Frontal cortex (tissue), 4 donors: ENCODE results near the gene ATF1. TPM values are rescaled to one million over a fixed set of nuclear protein-coding genes. Genes with fewer than 3 reads are reported as not detected.
A peak's percentile ranks its signal among the peaks of the same experiment; 100 is the strongest.
"Not testable (repeated sequence)": the region's sequence is repeated elsewhere in the genome, so short reads cannot be mapped to it uniquely, and the experiment has no call there.

Source experiments
- DNase-seq, 2 donors: peaks; one replicate each; pipeline ENCODE4 v3.0.0; 2012; ENCODE audit warnings: low spot score in 2 of 2
- FAIRE-seq: peaks from 2 replicates; lab custom pipeline; 2012; peaks lifted over from hg19 to GRCh38; lab: Jason Lieb, UNC
- total RNA-seq: library from RNA; depleted of rRNA; stranded (reverse); fragments of >200 nt; gene quantifications from one replicate; pipeline ENCODE4 v1.2.3, GENCODE V29; 2014
- donor health status: control.
- donor health status: control.
- donor health status: control.

ATF1 gene
- total RNA-seq, 1 donor from 2014 or later: 26.5 TPM

DNA sequence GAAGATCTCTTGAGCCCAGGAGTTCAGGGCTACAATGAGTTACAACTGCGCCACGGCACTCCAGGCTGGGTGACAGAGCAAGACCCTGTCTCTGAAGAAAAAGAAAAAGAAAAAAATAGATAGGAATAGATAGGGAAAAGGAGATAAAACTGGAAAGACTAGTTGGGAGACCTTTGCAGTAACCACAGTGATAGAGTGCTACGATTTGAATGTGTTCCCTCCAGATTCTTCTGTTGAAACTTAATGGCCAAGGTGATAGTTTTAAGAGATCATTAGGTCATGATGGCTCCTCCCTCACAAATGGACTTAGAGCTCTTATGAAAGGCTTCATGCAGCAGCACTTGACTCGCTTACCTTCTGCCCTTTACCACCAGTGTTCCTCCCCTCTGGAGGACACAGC is 13.5 kb upstream of the ATF1 start:
- DNase-seq (no peak), FAIRE-seq (no peak)

DNA sequence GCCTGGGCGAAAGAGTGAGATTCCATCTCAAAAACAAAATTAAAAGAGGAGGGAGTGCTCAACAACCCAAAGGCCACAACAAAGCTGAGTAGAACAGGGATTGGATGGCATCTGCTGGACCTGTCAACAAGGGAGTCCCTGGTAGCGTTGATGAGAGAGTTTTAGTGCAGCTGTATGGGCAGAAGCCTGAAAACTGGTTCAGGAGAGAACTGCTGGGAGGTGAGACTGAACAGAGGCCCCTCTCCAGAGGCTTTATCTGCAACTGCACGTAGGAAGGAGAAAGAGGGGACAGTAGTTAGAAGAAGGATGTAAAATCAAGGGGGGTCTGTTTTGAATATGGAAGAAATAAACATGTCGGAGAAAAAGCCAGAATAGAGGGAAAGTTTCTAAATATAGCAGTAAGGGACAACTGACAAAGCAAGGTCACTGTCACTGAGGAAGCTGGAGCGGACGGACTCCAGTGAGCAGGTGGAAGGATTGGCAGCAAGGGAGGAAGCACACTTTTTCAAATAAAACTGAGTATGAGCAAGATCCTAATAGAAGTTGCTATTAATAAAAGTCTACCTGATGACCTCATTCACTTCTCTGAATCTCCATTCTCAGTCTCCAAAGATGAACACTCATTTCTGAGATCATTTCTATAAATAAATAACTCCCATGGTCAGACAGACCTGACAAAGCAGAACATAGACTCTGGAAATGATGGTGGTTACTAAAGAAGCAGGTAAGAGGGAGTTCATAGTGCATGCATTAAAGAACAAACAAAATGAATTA is 11.8 kb upstream of the ATF1 start:
- FAIRE-seq (no peak), DNase-seq (peak in 1 of 2 donors; percentile 32)

DNA sequence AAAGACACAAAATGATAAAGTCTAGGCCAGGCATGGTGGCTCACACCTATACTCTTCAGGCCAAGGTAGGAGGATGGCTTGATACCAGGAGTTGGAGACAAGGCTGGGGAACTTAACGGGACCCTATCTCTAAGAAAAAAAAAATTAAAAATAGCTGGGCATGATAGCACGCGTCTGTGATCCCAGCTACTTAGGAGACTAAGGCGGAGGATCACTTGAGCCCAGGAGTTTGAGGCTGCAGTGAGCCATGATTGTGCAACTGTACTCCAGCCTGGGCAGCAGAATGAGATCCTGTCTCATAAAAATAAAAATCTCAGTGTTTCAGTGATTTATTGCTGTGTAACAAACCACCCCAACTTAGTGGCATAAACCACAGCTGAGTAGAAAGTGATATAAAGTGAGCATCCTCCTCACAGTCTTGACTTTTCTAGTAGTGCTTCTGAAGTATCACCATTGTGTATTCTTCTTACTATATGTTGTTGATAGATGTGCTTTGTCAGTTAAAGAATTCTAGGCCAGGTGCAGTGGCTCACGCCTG is 10.6 kb upstream of the ATF1 start:
- DNase-seq (no peak), FAIRE-seq (no peak)

DNA sequence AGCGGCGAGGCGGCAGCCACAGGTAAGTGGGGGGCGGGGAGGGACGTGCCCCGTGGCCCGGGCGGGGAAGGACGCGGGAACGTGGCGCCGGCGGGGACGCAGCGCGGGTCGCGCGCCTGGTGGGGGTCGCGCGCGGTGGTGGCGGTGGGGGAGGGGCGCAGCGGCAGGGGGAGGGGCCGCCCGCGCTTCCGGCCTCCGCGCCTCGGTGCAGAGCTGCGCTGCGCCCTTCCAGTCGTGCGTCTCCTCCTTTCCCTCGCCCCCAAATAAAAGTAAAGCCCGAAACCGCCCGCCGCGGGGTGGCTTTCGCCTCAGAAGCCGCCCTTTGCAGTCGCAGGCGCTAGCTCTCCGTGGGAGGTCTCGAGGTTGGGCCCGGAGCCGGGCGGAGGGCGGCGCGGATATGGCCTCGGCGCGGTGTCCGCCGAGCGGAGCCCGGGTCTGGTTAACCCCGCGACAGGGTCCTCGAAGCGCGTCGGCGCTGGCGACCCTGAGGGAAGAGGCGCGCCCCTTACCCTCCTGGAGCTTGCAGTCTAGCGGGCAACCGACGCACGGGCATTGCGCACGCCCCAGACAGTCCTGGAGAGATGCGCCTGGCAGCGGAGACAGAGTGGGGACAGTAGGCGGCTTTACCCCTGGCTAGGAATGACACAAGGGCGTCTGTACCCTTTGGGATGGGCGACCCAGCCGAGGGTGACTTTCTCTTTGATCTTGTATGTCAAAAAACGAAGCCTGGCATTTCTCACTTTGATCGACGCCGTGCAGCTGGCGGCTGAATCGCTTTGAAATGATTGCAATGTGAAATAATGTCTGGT is 589 bp downstream of the ATF1 start:
- FAIRE-seq (no peak), DNase-seq (peak; percentile 73 to 82)

DNA sequence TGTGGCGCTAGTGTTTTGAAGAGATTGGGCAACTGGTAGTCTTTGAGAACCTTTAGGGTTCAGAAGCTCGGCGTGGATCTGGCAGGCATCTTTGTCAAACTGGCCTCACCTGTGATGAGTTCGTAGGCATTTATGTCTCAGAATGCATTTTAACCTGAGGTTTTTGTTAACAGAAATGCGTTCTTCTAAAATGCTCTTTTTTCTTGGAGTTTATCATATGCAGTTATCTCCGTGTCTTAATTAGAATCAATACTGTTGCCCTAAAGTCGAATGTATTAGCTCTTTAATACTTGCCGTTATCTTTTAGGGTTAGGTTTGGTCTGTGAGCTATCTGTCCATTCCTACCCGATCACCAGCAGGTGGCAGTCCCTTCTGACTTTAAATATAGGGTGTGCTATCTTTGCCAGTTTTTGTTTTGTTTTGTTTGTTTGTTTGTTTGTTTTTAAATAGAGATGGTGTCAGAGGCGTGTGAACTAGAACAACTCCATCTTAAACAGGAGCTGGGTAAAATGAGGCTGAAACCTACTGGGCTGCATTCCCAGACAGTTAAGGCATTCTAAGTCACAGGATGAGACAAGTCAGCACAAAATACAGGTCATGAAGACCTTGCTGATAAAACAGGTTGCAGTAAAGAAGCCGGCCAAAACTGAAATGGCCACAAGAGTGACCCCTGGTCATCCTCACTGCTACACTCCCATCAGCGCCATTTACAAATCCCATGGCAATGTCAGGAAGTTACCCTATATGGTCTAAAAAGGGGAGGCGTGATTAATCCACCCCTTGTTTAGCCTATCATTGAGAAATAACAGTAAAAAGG is 1.4 kb downstream of the ATF1 start:
- FAIRE-seq: no peak
- peak; percentile 47 to 57 for DNase-seq

DNA sequence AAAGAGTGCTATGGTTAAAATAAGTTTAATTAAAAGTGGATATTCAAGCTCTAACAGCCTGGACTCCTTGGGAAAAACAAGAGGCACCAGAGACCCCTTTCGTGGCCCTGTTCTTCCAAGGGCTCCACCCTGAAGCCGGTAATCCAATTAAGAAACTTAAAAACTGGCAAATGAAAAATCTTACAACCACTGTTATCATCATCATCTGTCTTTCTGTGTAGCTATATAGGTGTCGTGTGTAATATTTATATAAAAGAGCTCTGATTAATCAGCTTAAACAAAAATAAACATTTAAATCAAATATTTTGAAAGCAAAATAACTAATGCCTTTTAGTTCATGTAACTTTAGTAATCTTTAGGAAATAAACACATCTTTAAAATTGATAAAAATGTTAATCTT is 4.5 kb downstream of the ATF1 start:
- DNase-seq (no peak), FAIRE-seq (no peak)

DNA sequence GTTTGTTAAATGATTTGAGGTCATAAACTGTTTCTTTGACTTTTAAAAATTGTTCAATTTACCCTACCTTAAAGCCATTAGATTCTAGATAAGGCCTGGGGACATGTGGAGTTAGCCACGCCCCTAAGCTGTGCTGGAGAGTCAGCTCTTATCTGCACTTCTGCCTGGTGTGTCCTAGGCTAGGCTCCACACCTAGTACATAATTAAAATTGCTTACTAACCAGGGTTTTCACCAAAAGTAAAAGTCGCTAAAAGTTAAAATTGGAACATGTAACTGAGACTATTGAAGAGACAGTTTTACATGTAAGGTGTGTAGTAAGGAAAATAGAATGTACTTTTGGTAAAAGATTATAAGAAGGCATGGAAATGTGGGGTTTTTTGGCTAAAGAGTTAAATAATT is 4.9 kb downstream of the ATF1 start:
- FAIRE-seq, DNase-seq: not testable (repeated sequence)

DNA sequence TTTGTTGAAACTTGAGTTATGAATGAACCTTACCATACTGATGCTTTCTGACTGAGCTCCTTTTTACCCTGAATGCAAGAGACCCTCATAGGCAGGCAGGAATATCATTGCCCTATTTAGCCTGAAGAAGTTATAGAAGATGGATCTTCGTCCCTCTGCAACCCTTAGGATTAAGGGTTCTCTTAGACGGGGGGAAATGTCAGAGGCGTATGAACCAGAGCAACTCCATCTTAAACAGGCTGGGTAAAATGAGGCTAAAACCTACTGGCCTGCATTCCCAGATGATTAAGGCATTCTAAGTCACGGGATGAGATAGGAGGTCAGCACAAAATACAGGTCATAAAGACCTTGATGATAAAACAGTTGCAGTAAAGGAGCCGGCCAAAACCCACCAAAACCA is 7.5 kb downstream of the ATF1 start:
- DNase-seq (no peak), FAIRE-seq (no peak)

DNA sequence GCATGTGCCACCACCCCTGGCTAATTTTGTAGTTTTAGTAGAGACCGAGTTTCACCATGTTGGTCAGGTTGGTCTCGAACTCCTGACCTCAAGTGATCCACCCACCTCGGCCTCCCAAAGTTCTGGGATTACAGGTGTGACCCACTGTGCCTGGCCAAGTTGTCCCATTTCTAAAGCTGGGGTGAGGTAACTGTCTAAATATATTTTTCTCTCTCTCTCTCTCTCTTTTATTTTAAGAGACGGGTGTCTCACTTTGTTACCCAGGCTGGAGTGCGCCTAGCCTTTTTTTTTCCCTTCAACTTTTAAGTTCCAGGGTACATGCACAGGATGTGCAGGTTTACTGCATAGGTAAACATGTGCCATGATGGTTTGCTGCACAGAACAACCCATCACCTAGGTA is 8.6 kb downstream of the ATF1 start:
- FAIRE-seq: no peak

DNA sequence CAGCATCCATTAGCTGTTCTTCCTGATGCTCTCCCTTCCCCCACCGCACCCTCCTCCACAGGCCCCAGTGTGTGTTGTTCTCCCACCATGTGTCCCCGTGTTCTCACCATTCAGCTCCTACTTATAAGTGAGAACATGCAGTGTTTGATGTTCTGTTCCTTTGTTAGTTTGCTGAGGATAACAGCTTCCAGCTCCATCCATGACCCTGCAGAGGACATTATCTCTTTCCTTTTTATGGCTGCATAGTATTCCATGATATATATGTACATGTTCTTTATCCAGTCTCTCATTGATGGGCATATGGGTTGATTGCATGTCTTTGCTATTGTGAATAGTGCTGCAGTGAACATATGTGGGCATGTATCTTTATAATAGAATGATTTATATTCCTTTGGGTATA is 9.0 kb downstream of the ATF1 start:
- FAIRE-seq (no peak), DNase-seq (no peak)

More for the DNA sequence above, 8.6 kb downstream of the ATF1 start:
- DNase-seq: no peak

DNA sequence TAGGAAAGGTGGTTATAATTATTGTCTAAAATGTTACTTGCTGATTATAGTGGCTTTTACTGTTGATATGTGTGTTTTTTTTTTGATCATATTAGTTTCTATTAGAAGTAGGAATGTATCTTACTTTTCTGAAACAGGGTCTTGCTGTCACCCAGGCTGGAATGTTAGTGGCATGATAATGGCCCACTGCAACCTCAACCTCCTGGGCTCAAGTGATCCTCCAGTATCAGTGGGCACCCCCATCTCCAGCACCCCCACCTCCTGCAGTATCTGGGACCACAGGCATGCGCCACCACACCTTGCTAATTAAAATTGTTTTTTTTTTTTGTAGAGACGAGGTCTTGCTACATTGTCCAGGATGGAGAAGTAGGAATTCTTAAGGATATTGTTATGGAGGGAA is 11.3 kb downstream of the ATF1 start:
- no peak for FAIRE-seq
- no peak for DNase-seq

DNA sequence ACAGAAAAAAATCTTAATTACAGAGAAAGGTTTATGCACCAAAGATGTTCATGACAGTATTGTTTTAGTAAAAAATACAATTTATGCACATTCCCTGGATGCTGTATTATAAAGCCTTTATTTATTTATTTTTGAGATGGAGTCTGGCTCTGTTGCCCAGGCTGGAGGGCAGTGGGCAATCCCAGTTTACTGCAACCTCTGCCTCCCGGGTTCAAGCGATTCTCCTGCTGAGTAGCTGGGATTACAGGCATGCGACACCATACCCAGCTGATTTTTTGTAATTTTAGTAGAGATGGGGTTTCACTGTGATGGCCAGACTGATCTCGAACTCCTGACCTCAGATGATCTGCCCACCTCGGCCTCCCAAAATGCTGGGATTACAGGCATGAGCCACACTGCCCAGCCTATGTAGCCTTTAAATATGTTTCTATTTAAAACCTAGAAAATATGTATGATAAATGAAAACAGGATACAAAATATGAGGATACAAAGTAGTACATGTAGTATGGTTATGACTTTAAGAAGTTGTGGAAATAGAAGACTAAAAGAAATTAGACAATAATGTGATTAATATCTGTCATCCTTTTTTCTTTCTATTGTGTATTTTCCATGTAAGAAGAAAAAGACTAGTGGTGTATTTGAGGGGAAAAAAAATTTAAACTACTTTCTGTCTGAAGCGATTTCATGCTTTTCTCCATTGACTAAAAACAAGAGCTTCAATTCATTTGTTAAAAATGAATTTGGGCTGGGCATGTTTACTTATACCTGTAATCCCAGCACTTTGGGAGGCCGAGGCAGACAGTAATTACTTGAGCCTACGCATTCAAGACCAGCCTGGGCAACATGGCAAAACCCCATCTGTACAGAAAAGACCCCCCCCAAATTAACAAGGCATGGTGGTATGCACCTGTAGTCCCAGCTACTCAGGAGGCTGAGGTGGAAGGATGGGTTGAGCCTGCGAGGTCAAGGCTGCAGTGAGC is 13.1 kb downstream of the ATF1 start:
- FAIRE-seq: no peak
- no peak for DNase-seq

DNA sequence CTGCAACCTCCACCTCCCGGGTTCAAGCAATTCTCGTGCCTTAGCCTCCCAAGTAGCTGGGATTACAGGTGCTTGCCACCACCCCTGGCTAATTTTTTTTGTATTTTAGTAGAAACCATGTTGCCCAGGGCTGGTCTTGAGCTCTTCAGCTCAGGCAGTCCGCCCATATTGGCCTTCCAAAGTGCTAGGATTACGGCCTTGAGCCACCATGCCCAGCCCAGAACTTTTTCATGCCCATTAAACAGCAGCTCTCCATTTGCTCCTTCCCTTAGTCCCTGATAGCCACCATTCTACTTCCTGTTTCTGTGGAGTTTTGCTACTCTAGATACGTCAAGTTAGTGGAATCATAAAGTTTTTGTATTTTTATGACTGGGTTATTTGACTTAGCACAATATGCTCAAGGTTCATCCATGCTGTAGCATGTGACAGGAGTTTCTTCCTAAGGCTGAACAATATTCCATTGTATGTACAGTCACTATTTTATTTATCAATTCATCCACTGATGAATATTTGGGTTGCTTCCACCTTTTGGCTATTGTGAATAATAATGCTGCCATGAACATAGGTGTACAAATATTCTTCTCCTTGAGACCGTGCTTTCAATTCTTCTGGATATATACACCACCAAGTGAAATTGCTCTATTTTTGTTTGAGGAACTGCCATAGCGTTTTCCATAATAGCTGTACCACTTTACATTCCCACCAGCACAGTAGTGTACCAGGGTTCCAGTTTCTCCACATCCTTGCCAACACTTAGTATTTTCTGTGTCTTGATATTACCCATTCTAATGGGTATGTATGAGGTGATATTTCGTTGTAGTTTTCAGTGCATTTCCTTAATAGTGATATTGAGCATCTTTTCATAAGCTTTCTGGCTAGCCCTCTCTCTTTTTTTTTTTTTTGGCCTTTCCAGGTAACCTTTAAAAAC is 15.0 kb downstream of the ATF1 start:
- no peak for FAIRE-seq

DNA sequence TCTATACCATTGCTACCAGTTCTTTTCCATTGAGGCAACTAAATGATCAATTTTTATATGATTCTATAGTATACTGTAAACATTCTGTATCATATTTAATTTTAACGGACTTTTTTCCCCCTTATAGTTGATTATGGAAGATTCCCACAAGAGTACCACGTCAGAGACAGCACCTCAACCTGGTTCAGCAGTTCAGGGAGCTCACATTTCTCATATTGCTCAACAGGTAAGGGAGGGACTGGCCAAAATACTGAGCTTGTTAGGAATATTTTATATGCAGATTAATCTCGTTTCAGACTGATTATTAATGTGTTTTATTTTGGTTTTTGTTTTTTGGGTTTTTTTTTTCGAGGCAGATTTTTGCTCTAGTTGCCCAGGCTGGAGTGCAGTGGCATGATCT is 16.1 kb downstream of the ATF1 start:
- FAIRE-seq (no peak), DNase-seq (no peak)

More for the DNA sequence above, 15.0 kb downstream of the ATF1 start:
- no peak for DNase-seq

DNA sequence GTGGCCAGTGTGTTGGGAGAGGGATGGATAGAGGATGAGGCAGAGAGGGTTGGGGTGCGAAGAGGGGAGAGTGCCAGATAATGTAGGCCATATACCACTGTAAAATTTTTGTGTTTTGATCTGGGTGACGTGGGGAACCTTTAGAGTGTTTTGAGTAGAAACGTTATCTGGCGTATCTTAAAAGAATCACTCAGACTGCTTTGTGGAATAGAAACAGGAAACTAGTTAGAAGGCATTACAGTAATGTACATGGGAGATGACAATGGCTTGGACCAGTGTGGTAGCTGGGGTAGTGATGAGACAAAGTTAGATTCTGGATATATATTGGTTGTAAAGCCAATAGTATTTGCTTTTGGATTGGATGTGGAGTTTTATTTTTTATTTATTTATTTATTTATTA is 20.6 kb downstream of the ATF1 start:
- DNase-seq: no peak
- FAIRE-seq: no peak

DNA sequence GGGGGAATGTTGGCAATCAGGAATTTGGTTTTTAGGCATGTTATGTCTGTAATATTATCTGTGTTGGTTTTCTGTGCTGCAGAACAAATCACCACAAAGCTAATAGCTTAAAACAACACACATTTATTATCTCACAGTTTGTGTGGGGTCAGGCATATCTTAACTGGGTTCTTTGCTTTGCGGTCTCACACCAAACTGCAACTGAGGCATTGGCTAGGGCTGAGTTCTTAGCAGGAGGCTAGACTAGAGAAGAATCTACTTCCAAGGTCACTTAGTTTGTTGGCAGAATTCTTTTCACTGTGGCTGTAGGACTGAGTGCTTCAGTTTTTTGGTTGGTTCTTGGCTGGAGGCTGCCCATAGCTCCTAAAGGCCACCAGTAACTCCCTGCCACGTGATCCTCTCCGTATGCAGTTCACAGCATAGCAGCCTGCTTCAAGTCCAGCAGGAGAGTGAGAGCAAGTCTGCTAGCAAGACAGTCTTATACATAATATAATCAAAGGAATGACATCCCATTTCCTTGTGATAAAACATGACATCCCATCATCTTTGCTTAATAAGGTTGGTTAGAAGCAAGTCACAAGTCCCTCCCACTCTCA is 21.6 kb downstream of the ATF1 start:
- no peak for DNase-seq
- no peak for FAIRE-seq

DNA sequence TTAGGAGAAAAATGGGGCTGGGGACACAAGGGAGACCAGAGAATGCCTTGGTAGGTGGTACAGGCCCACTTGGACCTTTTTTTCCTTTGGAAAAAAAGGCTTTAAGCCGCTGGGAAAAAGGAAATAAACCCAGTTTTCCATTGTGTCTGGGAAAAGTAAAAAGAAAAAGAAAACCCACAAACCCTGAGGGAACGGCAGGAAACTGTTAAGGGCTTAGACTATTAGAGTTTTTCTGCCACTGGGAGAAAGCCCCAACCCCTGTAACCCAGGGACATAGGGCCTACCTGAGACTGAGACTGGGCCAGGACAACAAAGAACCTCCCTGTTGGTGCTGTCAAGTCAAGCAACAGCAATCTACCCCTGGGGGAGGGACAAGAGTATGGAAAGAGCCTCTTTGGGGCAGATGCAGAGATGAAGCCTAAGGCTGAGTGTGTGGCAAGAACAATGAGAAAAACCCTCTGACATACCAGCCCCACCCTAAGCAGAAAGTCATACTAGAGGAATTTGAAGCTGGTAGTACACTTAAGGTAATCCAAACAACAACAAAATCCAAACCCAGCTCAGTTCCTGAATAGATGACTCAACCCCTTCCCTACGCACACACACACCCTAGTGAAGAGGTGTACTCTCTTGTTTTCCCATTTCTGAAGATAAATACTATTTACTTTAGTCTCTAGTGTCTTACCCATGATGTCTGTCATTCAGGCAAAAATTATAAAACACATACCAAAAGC is 22.8 kb downstream of the ATF1 start:
- FAIRE-seq: no peak
- no peak for DNase-seq
